WTC11 (cell line): Measurements from ENCODE around the gene SLC9A4.

Experiments
- CTCF ChIP-seq: fragments of 200-600 bp; IDR thresholded peaks from 2 replicates; pipeline ENCODE4 v1.8.0; 2022; ENCODE audit warnings: antibody characterized with exemption
- ESRRA ChIP-seq: sonication (generic); formaldehyde crosslinking; IDR thresholded peaks from 2 replicates; pipeline ENCODE4 v1.8.1; 2022; ENCODE audit warnings: mild to moderate bottlenecking, missing genetic modification reagents, borderline replicate concordance
- FOXJ3 ChIP-seq: sonication (generic); formaldehyde crosslinking; IDR thresholded peaks from 2 replicates; pipeline ENCODE4 v1.9.0; 2021; ENCODE audit warnings: missing genetic modification reagents, mild to moderate bottlenecking, borderline replicate concordance
- JUN ChIP-seq: sonication (generic); formaldehyde crosslinking; IDR thresholded peaks from 2 replicates; pipeline ENCODE4 v1.8.0; 2023; ENCODE audit warnings: mild to moderate bottlenecking, missing genetic modification reagents
- NR3C1 ChIP-seq: sonication (generic); formaldehyde crosslinking; conservative IDR thresholded peaks from 2 replicates; pipeline ENCODE4 v1.8.1; 2023; ENCODE audit warnings: low read depth, mild to moderate bottlenecking, missing genetic modification reagents
- TEAD1 ChIP-seq: sonication (generic); formaldehyde crosslinking; IDR thresholded peaks from 2 replicates; pipeline ENCODE4 v1.8.0; 2022; ENCODE audit warnings: mild to moderate bottlenecking, missing genetic modification reagents
- ZBTB43 ChIP-seq: sonication (generic); formaldehyde crosslinking; IDR thresholded peaks from 2 replicates; pipeline ENCODE4 v1.8.1; 2023; ENCODE audit warnings: mild to moderate bottlenecking, missing genetic modification reagents
- ZNF263 ChIP-seq: sonication (generic); formaldehyde crosslinking; IDR thresholded peaks from 2 replicates; pipeline ENCODE4 v1.8.1; 2022; ENCODE audit warnings: low read depth, mild to moderate bottlenecking, moderate library complexity, missing genetic modification reagents
- TF ChIP-seq, protein P1 (sequence below): fragments of 250-450 bp; sonication (Bioruptor Pico); IDR thresholded peaks from 2 replicates; pipeline ENCODE4 v2.1.2; 2022; ENCODE audit warnings: mild to moderate bottlenecking, moderate library complexity
- TF ChIP-seq, protein P2 (sequence below): sonication (generic); formaldehyde crosslinking; IDR thresholded peaks from 2 replicates; pipeline ENCODE4 v1.8.0; 2022; ENCODE audit warnings: mild to moderate bottlenecking, missing genetic modification reagents
- TF ChIP-seq, protein P3 (sequence below): sonication (generic); formaldehyde crosslinking; conservative IDR thresholded peaks from 2 replicates; pipeline ENCODE4 v1.8.1; 2023; ENCODE audit warnings: mild to moderate bottlenecking, low read depth, missing genetic modification reagents, moderate library complexity

DNA sequence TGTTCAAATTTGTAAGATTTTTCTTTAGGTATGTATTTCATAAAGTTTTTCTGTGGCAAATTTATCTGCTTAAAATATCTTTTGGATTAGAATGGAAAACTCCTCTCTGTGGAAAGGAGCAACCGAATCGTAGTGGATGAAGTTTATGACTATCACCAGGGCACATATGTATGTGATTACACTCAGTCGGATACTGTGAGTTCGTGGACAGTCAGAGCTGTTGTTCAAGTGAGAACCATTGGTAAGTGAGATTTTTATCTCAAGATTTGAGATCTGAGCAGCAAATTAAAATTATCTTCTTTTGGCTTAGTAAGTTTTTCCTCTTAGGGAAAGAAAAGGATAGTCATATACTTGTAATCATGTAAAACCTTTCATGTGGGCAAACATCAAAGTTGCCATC lies 35.9 kb upstream of the SLC9A4 start:
- no peak for TF ChIP-seq CTCF
- TF ChIP-seq, protein P1, sequence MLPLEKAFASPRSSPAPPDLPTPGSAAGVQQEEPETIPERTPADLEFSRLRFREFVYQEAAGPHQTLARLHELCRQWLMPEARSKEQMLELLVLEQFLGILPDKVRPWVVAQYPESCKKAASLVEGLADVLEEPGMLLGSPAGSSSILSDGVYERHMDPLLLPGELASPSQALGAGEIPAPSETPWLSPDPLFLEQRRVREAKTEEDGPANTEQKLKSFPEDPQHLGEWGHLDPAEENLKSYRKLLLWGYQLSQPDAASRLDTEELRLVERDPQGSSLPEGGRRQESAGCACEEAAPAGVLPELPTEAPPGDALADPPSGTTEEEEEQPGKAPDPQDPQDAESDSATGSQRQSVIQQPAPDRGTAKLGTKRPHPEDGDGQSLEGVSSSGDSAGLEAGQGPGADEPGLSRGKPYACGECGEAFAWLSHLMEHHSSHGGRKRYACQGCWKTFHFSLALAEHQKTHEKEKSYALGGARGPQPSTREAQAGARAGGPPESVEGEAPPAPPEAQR (CRISPR knock-in tag) = no peak
- no peak for TF ChIP-seq ZBTB43
- no peak for TF ChIP-seq JUN (CRISPR knock-in tag)
- TF ChIP-seq, protein P2, sequence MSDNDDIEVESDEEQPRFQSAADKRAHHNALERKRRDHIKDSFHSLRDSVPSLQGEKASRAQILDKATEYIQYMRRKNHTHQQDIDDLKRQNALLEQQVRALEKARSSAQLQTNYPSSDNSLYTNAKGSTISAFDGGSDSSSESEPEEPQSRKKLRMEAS = no peak
- no peak for TF ChIP-seq TEAD1 (CRISPR knock-in tag)
- TF ChIP-seq, protein P3, sequence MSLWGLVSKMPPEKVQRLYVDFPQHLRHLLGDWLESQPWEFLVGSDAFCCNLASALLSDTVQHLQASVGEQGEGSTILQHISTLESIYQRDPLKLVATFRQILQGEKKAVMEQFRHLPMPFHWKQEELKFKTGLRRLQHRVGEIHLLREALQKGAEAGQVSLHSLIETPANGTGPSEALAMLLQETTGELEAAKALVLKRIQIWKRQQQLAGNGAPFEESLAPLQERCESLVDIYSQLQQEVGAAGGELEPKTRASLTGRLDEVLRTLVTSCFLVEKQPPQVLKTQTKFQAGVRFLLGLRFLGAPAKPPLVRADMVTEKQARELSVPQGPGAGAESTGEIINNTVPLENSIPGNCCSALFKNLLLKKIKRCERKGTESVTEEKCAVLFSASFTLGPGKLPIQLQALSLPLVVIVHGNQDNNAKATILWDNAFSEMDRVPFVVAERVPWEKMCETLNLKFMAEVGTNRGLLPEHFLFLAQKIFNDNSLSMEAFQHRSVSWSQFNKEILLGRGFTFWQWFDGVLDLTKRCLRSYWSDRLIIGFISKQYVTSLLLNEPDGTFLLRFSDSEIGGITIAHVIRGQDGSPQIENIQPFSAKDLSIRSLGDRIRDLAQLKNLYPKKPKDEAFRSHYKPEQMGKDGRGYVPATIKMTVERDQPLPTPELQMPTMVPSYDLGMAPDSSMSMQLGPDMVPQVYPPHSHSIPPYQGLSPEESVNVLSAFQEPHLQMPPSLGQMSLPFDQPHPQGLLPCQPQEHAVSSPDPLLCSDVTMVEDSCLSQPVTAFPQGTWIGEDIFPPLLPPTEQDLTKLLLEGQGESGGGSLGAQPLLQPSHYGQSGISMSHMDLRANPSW = no peak
- TF ChIP-seq NR3C1 (CRISPR knock-in tag) = no peak
- no peak for TF ChIP-seq ESRRA (CRISPR knock-in tag)
- TF ChIP-seq ZNF263 (CRISPR knock-in tag) = no peak
- no peak for TF ChIP-seq FOXJ3
